Fibroblast of villous mesenchyme (primary cell): ENCODE data around the gene IPCEF1. TPM values are rescaled to one million over a fixed set of nuclear protein-coding genes. Genes with fewer than 3 reads are reported as not detected.
A peak's percentile ranks its signal among the peaks of the same experiment; 100 is the strongest.

Source experiments
- DNase-seq: peaks from one replicate; pipeline ENCODE4 v3.0.0-alpha.2; 2010; ENCODE audit warnings: low read depth
- H3K4me3 ChIP-seq: 2 replicates; pipeline ENCODE4 v1.5.1; 2011; ENCODE audit warnings: low read depth, mild to moderate bottlenecking, low read length
- CTCF ChIP-seq: IDR thresholded peaks from 2 replicates; pipeline ENCODE4 v1.5.1; 2012; ENCODE audit warnings: low read depth, mild to moderate bottlenecking, low read length; ENCODE audit not compliant: insufficient read depth
- total RNA-seq: library from RNA; depleted of rRNA; stranded (reverse); fragments of >200 nt; gene quantifications from 2 replicates; pipeline ENCODE4 v1.2.3, GENCODE V29; 2012

Gene IPCEF1
- total RNA-seq, 1 donor = 0.86 TPM

- no peak for DNase-seq
- no peak overlapping the region for H3K4me3 ChIP-seq
- TF ChIP-seq CTCF = no peak
Observed at GRCh38 chr6:154167126-154167525, 189.5 kb downstream of the IPCEF1 start.

- TF ChIP-seq CTCF = no peak
- DNase-seq = no peak
- H3K4me3 ChIP-seq = no peak overlapping the region
Observed at GRCh38 chr6:154166140-154166539, 190.5 kb downstream of the IPCEF1 start.

GRCh38 chr6:154165478-154165877, 191.1 kb downstream of the IPCEF1 start:
- no peak for DNase-seq
- TF ChIP-seq CTCF = no peak
- H3K4me3 ChIP-seq = no peak overlapping the region

GRCh38 chr6:154164397-154164796, 192.2 kb downstream of the IPCEF1 start:
- H3K4me3 ChIP-seq = no peak overlapping the region
- no peak for TF ChIP-seq CTCF
- DNase-seq = peak; percentile 88

- DNase-seq = no peak
- no peak overlapping the region for H3K4me3 ChIP-seq
- no peak for TF ChIP-seq CTCF
Observed at GRCh38 chr6:154161689-154162088, 194.9 kb downstream of the IPCEF1 start.

GRCh38 chr6:154159126-154159525, 197.5 kb downstream of the IPCEF1 start:
- no peak overlapping the region for H3K4me3 ChIP-seq
- DNase-seq = no peak
- TF ChIP-seq CTCF = no peak

- TF ChIP-seq CTCF = no peak
- DNase-seq = no peak
- H3K4me3 ChIP-seq = no peak overlapping the region
Observed at GRCh38 chr6:154157706-154158105, 198.9 kb downstream of the IPCEF1 start.
